Liver (tissue), 9 donors: Measurements from ENCODE around the gene SIL1. TPM values are rescaled to one million over a fixed set of nuclear protein-coding genes. Genes with fewer than 3 reads are reported as not detected.
"Not testable (repeated sequence)": the region's sequence is repeated elsewhere in the genome, so short reads cannot be mapped to it uniquely, and the experiment has no call there.

ENCODE experiments used
- DNase-seq: peaks from one replicate; pipeline ENCODE4 v3.0.0-alpha.2; 2017; ENCODE audit warnings: low spot score
- H3K27ac ChIP-seq, 2 donors: one replicate each; pipeline ENCODE4 v1.7.0; 2013; ENCODE audit warnings: inconsistent platforms in 2 of 2, low read length in 2 of 2, control low read depth in 1 of 2, low read depth in 1 of 2, mild to moderate bottlenecking in 1 of 2
- H3K27me3 ChIP-seq, 4 donors: one replicate each; pipeline versions ENCODE4 v1.6.1 to v1.7.0; 2013; ENCODE audit warnings: low read length in 3 of 4, inconsistent platforms in 1 of 4, mild to moderate bottlenecking in 1 of 4, moderate library complexity in 1 of 4; ENCODE audit not compliant: control insufficient read depth in 4 of 4, insufficient read depth in 4 of 4
- H3K36me3 ChIP-seq, 4 donors: one replicate each; pipeline versions ENCODE4 v1.6.1 to v1.7.0; 2013; ENCODE audit warnings: low read length in 3 of 4, mild to moderate bottlenecking in 3 of 4, low read depth in 1 of 4, moderate library complexity in 1 of 4; ENCODE audit not compliant: control insufficient read depth in 4 of 4, insufficient read depth in 3 of 4
- H3K4me1 ChIP-seq, 4 donors: one replicate each; pipeline versions ENCODE4 v1.6.1 to v1.7.0; 2013; ENCODE audit warnings: low read length in 3 of 4, mild to moderate bottlenecking in 3 of 4, moderate library complexity in 1 of 4; ENCODE audit not compliant: control insufficient read depth in 4 of 4, insufficient read depth in 4 of 4
- H3K4me3 ChIP-seq, 3 donors: one replicate each; pipeline versions ENCODE4 v1.6.1 to v1.7.0; 2013; ENCODE audit warnings: low read length in 3 of 3, control low read depth in 1 of 3, low read depth in 1 of 3, mild to moderate bottlenecking in 1 of 3
- H3K9ac ChIP-seq, 2 donors: one replicate each; pipeline ENCODE4 v1.7.0; 2013; ENCODE audit warnings: low read length in 2 of 2, mild to moderate bottlenecking in 2 of 2, moderate library complexity in 2 of 2, control low read depth in 1 of 2, low read depth in 1 of 2
- H3K9me3 ChIP-seq, 4 donors: one replicate each; pipeline versions ENCODE4 v1.6.1 to v1.7.0; 2013; ENCODE audit warnings: low read length in 3 of 4; ENCODE audit not compliant: control insufficient read depth in 4 of 4
- FOXA1 ChIP-seq: IDR thresholded peaks from 2 replicates; pipeline ENCODE4 v1.6.1; 2016; ENCODE audit warnings: antibody characterized with exemption
- GABPA ChIP-seq, 2 donors: IDR thresholded peaks in 1 of 2; conservative IDR thresholded peaks in 1 of 2; 2 replicates each; pipeline ENCODE4 v1.6.1; 2016; ENCODE audit warnings: antibody characterized with exemption in 2 of 2, mild to moderate bottlenecking in 1 of 2, moderate library complexity in 1 of 2
- HNF4A ChIP-seq, 2 donors: conservative IDR thresholded peaks; 2 replicates each; pipeline ENCODE4 v1.6.1; 2016; ENCODE audit warnings: antibody characterized with exemption in 2 of 2, mild to moderate bottlenecking in 2 of 2
- JUND ChIP-seq, 2 donors: IDR thresholded peaks; 2 replicates each; pipeline ENCODE4 v1.6.1; 2016; ENCODE audit warnings: antibody characterized with exemption in 2 of 2
- NR2F2 ChIP-seq: IDR thresholded peaks from 2 replicates; pipeline ENCODE4 v1.6.1; 2016; ENCODE audit warnings: antibody characterized with exemption
- REST ChIP-seq: IDR thresholded peaks from 2 replicates; pipeline ENCODE4 v1.6.1; 2016; ENCODE audit warnings: antibody characterized with exemption, mild to moderate bottlenecking
- RXRA ChIP-seq, 2 donors: IDR thresholded peaks; 2 replicates each; pipeline ENCODE4 v1.6.1; 2017 to 2018; ENCODE audit warnings: antibody characterized with exemption in 2 of 2, mild to moderate bottlenecking in 1 of 2
- SP1 ChIP-seq: IDR thresholded peaks from 2 replicates; pipeline ENCODE4 v1.6.1; 2018; ENCODE audit warnings: antibody characterized with exemption, mild to moderate bottlenecking
- TAF1 ChIP-seq: conservative IDR thresholded peaks from 2 replicates; pipeline ENCODE4 v1.6.1; 2016; ENCODE audit warnings: antibody characterized with exemption, mild to moderate bottlenecking
- YY1 ChIP-seq: IDR thresholded peaks from 2 replicates; pipeline ENCODE4 v1.6.1; 2016; ENCODE audit warnings: antibody characterized with exemption, mild to moderate bottlenecking
- WGBS: extraction: QIAGEN DNeasy Blood & Tissue Kit; methylation state at CpG from one replicate; pipeline ENCODE4 v1.1.7; 2013; 5-methylcytosine and 5-hydroxymethylcytosine counted together
- polyA plus RNA-seq, 2 donors: library from polyadenylated mRNA; stranded (reverse) in 1 of 2; unstranded in 1 of 2; fragments of 200-250 nt in 1 of 2; fragments of >200 nt in 1 of 2; fragmentation: Nextera tagmentation in 1 of 2; extraction: Ambion mirVana in 1 of 2; gene quantifications; one replicate each; pipeline versions ENCODE4 v1.2.1 to v1.2.3, GENCODE V29; 2013 to 2015
- total RNA-seq, 2 donors: library from RNA; depleted of rRNA; stranded (reverse); fragments of >200 nt; gene quantifications; one replicate each; pipeline ENCODE4 v1.2.3, GENCODE V29; 2014
- TF ChIP-seq, protein P1 (sequence below): IDR thresholded peaks from 2 replicates; pipeline ENCODE4 v1.6.1; 2016; ENCODE audit warnings: antibody characterized with exemption
- TF ChIP-seq, protein P2 (sequence below): IDR thresholded peaks from 2 replicates; pipeline ENCODE4 v1.6.1; 2016; ENCODE audit warnings: antibody characterized with exemption
- TF ChIP-seq, protein P3 (sequence below): IDR thresholded peaks from 2 replicates; pipeline ENCODE4 v1.6.1; 2016; ENCODE audit warnings: antibody characterized with exemption
- donor health status: healthy.
- donor health status: healthy.
- donor health status: healthy.
- donor health status: healthy.
- donor health status: healthy.

Gene SIL1
- total and polyA plus RNA-seq, 4 donors, result 38.1 to 95.1 (median 76.2) TPM

GRCh38 chr5:139037732-139038131, 160.4 kb downstream of the SIL1 start:
- Histone ChIP-seq H3K9me3 (no peaks in the 10 kb centered on the region), H3K27me3 (no peaks in the 10 kb centered on the region), H3K27ac (no peak overlapping the region), H3K4me1 (no peaks in the 10 kb centered on the region), H3K9ac (no peak overlapping the region), H3K36me3 (peaks cover 0 to 4% (median 2%) of the 10 kb centered on the region in 4 donors), H3K4me3 (no peak overlapping the region)
- 96% methylated on average over 3 of the region's 3 CpGs for WGBS
- TF ChIP-seq YY1 (no peak), SP1 (no peak)
- TF ChIP-seq, protein P1, sequence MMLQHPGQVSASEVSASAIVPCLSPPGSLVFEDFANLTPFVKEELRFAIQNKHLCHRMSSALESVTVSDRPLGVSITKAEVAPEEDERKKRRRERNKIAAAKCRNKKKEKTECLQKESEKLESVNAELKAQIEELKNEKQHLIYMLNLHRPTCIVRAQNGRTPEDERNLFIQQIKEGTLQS, result no peak
- TF ChIP-seq, protein P2, sequence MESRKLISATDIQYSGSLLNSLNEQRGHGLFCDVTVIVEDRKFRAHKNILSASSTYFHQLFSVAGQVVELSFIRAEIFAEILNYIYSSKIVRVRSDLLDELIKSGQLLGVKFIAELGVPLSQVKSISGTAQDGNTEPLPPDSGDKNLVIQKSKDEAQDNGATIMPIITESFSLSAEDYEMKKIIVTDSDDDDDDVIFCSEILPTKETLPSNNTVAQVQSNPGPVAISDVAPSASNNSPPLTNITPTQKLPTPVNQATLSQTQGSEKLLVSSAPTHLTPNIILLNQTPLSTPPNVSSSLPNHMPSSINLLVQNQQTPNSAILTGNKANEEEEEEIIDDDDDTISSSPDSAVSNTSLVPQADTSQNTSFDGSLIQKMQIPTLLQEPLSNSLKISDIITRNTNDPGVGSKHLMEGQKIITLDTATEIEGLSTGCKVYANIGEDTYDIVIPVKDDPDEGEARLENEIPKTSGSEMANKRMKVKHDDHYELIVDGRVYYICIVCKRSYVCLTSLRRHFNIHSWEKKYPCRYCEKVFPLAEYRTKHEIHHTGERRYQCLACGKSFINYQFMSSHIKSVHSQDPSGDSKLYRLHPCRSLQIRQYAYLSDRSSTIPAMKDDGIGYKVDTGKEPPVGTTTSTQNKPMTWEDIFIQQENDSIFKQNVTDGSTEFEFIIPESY, result no peak
- no peak for DNase-seq

DNA sequence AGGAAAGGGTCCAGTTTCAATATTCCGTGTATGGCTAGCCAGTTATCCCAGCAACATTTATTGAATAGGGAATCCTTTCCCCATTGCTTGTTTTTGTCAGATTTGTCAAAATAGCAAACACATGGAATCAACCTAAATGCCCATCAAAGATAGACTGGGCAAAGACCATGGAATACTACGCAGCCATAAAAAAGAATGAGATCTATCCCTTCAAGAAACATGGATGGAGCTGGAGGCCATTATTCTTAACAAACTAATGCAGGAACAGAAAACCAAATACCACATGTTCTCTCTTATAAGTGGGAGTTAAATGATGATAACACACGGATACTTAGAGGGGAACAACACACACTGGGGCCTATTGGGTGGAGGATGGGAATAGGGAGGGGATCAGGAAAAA, 161.8 kb downstream of the SIL1 start:
- DNase-seq, H3K27ac ChIP-seq, H3K9ac ChIP-seq, H3K4me3 ChIP-seq, H3K9me3 ChIP-seq, H3K27me3 ChIP-seq, H3K36me3 ChIP-seq, H3K4me1 ChIP-seq: not testable (repeated sequence)
- over 99% methylated on average over 3 of the region's 3 CpGs for WGBS

DNA sequence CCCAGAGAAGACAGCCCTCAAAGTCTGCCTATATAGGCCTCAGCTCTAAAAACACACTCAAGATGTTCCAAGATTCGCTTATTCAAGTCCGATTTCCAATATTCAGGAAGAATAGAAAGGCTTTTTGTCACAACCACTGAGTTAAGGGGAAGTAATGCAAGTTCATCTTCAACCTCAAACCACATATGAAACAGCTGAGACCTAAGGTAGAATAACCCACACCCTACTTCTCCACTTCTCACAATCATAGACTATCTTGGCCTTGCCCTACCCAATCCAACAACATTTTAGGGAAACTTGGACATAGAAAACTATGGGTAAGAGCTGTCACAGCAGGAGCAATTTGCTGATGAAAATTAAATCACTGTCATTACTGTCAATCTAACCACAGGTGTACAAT, 171.0 kb downstream of the SIL1 start:
- no peak overlapping the region for H3K27ac ChIP-seq
- DNase-seq, result no peak
- H3K36me3 ChIP-seq, result peaks cover 0 to 14% (median 4%) of the 10 kb centered on the region in 4 donors
- H3K27me3 ChIP-seq, result no peaks in the 10 kb centered on the region
- TF ChIP-seq RXRA (IDR thresholded peaks at IDR 0.05) (no peak), JUND (IDR thresholded peaks at IDR 0.05) (no peak), GABPA (IDR thresholded peaks at IDR 0.05 in 1 of 2, conservative IDR thresholded peaks at IDR 0.05 in 1 of 2) (no peak), NR2F2 (no peak), FOXA1 (no peak), TAF1 (no peak), HNF4A (conservative IDR thresholded peaks at IDR 0.05) (no peak), REST (no peak)
- TF ChIP-seq, protein P3, sequence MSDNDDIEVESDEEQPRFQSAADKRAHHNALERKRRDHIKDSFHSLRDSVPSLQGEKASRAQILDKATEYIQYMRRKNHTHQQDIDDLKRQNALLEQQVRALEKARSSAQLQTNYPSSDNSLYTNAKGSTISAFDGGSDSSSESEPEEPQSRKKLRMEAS, result no peak
- H3K9me3 ChIP-seq, result no peaks in the 10 kb centered on the region
- WGBS, result 97% methylated on average over 2 of the region's 2 CpGs
- no peak overlapping the region for H3K9ac ChIP-seq
- H3K4me3 ChIP-seq, result no peak overlapping the region
- H3K4me1 ChIP-seq, result no peaks in the 10 kb centered on the region
